Sciatic nerve (tissue), 2 donors: ENCODE results near the gene ATP7B. TPM values are rescaled to one million over a fixed set of nuclear protein-coding genes. Genes with fewer than 3 reads are reported as not detected.

Source experiments
- ATAC-seq: fragments of 200-7000 bp; cut with Tn5 transposase; one replicate; pipeline ENCODE4 v1.9.1; 2020; ENCODE audit warnings: mild to moderate bottlenecking, moderate library complexity
- DNase-seq: peaks from one replicate; pipeline ENCODE4 v3.0.0-alpha.2; 2020; ENCODE audit warnings: low spot score
- intact Hi-C: fragments of 100-400 bp; cut with DNase I; formaldehyde crosslinking; loops from one replicate; pipeline ENCODE4 v1.14.2; 2022
- total RNA-seq: library from RNA; stranded (reverse); fragmentation: NEBNext Ultra II Directional; extraction: Animal tissue kit (Norgen Biotek cat#: 25700); gene quantifications from one replicate; pipeline ENCODE4 v1.2.1, GENCODE V29; 2021
- donor health status: DM: no; HTN: no; CAD: no.
- donor health status: DM: no; HTN: no; CAD: no.

Gene ATP7B
- total RNA-seq, 1 donor from 2014 or later = 11.5 TPM

DNA sequence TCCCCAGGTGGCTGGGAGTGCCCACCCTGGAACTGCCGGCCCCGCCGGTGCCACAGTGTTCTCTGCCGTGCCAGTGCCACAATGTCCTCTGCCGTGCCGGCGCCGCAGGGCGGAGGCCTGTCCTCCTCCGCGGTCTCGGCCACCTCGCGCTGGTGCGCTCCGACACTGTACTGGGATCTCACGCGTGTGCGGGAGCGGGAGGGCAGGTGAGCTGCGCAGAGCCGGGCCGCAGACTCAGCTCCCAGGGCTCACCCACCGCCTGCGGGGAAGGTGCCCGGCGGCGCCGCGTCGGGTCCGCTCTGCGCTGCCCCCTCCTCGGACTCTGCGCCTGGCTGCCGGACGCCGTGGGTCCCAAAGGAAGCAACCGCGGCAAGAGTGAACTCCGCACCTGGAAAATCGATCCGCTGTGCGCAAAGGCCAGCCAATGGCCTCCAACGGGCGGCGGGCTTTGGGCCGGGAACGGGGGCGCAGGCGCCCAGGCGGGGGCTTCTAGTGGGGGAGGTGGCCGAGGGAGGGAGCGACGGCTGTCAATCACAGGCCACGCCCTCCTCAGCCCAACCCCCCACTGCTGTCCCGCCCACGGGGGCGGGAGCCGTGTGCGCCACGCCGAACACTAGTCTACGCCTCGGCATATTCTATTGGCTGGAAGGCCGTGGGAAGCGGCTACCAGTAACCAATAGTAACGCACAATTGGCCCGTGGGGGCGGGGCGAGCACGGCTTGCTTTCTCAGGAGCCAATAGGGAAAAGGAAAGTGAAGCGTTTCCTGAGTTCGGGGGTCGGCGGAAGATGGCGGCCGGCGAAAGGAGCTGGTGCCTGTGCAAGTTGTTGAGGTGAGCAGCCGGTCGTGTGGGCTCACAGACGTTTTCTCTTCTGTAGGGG lies 622 bp upstream of the ATP7B start, which contains the start of gene ALG11:
Gene ALG11 (plus strand): TSS at position 767 of the 880 bp plus-strand sequence. CDS start 21 bp downstream, at position 788.
- intact Hi-C loops = loop anchor here (10.0 kb wide), 1 partner anchor 113 kb away; the partner anchor contains the start of gene NEK5
- DNase-seq (peak; percentile 100), ATAC-seq (peak; percentile 100)

DNA sequence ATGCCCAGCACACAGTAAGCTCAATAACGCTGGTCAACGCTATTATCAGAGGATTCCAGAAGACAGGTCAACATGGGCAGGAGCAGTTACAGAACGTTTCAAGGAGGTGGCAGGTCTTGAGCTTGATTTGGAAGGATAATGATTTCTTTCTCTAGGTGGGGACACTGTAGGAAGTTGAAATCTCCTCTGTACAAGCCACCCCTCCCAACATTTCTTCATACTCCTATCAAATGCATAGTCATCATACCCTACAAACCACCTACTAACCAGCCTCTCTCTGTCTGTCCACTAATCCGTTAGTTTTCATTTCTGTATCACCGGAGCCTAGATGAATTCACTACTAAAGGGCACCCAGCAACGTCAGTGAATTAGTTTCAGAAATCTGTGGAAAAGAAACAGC lies 1.3 kb downstream of the ATP7B start:
- DNase-seq (no peak), ATAC-seq (no peak)
- intact Hi-C loops = loop anchor here (10.0 kb wide), 1 partner anchor 115 kb away; the partner anchor contains the start of gene NEK5

DNA sequence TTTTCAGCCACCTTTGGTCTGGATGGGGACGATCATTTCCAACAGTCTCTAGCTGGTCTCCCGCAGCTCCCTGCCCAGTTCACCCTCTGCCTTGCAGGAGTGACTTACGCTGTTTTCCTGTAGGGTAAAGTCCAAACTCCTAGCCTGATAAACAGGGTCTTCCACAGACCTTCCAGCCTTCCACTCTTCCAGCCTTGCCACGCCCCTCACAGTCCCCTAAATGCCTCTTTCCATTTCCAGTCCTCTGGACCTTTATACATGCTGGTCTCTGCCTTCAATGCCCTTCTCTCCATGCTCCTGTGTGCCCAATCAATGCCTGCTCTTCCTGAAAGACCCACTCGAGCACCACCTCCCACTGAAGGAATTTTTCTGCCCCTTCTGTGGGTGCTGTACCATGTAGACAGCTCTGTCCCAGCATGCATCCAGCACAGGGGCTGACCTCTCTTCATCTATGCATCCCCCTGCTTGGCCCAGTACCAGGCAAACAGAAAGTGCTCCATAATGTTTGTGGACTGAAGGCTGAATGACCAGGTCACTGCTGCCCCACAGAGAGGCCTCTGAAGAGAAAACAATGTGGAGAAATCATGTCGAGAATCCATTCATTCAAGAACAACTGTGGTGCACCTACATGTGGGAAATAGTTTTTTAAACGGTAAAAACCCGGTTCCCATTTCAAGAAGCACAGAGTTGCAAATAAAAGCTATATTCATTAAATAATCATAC lies 4.6 kb downstream of the ATP7B start:
- no peak for ATAC-seq
- DNase-seq = no peak
- intact Hi-C loops = no loop called here

DNA sequence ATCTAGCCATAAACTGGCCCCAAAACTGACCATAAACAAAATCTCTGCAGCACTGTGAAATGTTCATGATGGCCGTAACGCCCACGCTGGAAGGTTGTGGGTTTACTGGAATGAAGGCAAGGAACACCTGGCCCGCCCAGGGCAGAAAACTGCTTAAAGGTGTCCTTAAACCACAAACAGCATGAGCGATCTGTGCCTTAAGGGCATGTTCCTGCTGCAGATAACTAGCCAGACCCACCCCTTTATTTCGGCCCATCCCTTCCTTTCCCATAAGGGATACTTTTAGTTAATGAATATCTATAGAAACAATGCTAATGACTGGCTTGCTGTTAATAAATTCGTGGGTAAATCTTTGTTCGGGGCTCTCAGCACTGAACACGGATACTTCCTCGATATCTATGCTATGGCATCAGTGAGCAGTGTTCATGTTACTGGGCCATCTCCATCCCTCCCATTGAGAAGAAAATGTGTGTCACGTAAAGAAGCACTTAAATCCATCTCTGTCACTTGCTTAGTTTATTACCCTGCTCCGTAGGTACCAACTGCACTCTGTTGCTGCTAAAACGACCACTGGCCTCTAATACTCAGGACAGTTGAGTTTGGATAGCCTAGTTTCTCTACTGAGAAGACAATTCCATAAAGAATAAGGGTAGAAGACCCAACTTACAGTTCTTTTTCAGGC lies 5.3 kb downstream of the ATP7B start:
- intact Hi-C loops = no loop called here
- ATAC-seq = no peak

DNA sequence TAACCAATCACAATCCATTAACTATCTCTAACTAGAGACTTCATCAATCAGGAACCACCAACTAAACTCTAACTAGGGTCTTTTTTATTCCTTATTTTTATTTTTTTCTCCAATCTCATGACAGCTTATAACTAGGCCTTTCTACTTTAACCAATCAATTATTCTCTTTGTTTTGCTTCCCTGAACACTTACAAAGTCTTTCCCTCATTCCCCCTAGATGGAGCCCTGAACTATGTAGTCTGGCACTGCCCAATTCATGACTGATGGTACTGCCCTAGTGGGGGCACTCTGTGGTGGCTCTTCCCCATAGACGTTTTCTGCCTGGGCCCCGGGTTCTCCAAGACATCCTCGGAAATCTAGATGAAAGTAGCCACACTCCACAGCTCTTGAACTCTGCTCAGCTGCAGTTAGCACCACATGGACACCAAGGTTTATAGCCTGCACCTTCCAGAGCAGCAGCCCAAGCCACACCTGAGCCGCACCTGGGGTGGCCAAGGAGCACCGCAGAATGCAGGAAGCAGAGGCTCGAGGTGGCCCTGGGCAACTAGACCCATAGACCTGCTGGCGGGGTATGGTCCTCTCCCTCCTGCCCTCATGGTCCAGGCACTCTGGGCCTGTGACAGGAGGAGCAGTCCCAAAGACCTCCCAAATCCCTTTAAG lies 6.6 kb downstream of the ATP7B start:
- no peak for ATAC-seq
- intact Hi-C loops = no loop called here
- DNase-seq = no peak

More for the DNA sequence above, 5.3 kb downstream of the ATP7B start:
- DNase-seq = no peak

DNA sequence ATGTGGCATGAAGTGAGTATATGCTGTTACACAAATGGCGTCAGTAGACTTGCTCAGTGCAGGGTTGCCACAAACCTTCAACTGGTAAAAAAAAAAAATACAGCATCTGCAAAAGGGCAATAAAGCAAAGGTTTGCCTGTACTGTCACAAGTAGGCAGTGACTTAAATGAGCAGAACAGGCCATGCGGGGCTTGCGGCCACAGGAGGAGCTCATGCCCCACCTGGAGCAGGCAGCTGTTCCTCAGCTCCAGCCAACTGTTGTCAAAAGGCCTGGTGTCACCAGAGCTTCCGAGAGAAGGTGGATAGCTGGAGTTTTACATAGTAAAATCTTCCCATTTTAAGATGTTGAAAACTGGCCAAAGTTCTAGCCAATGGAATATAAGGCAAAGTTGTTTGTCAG lies 7.7 kb downstream of the ATP7B start:
- intact Hi-C loops = no loop called here
- ATAC-seq = no peak
- DNase-seq = no peak

DNA sequence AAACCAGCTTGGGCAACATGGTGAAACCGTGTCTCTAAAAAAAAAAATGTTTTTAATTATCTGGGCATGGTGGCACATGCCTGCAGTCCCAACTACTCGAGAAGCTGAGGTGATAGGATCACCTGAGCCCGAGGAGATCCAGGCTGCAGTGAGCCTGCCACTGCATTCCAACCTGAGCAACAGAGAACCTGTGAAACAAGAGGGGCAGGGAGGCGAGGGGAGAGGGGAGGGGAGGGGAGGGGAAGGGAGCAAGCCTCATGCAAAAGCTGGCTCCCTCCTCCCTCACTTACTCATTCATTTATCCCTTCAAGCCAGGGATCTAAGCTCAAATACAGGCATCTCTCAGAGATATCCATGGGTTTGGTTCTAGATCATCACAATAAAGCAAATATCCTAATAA lies 8.9 kb downstream of the ATP7B start:
- ATAC-seq (no peak), DNase-seq (no peak)
- intact Hi-C loops = no loop called here

DNA sequence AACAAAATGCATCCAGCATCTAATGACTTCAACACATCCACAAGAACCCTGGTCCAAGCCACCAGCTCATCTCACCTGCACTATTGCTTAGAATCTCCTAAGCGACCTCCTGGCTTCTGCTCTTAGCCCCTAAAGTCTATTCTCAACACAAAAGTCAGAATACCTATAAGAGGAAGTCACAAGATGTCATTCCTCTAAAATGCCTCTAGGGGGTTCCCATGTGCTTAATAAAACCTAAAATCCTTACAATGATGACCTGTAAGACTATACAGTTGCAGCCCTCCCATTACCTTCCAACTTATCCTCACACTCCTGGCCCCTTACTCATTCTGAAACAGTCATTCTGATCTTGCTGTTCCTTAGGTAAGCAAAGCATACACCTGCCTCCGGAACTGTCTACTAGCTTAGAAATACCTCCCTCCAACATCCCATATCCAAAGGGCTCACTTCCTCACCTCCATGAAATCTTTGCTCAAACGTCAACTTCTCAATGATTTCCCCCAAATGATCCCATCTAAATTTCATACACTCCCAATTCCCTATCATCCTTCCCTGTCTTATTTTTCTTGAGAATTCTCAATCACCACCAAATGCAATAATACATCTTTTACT lies 10.0 kb downstream of the ATP7B start:
- no peak for DNase-seq
- intact Hi-C loops = no loop called here
- ATAC-seq = peak; percentile 44

DNA sequence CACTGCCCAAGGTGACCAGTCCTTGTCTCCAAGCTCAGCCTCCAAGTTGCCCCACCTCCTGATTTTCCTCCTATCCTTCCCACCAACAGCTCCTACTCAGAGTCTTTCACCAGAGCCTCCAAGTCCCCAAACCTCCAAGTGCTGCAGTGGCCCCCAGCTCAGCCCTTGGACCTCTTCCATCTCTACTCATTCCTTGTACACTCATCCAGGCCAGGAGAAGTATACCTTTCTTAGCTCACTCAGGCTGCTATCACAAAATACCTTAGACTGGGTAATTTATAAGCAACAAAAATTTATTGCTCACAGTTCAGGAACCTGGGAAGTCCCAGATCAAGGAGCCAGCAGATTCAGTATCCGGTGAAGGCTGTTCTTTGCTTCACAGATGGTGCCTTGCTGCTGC lies 11.3 kb downstream of the ATP7B start:
- intact Hi-C loops = no loop called here
- DNase-seq = no peak
- ATAC-seq = no peak

DNA sequence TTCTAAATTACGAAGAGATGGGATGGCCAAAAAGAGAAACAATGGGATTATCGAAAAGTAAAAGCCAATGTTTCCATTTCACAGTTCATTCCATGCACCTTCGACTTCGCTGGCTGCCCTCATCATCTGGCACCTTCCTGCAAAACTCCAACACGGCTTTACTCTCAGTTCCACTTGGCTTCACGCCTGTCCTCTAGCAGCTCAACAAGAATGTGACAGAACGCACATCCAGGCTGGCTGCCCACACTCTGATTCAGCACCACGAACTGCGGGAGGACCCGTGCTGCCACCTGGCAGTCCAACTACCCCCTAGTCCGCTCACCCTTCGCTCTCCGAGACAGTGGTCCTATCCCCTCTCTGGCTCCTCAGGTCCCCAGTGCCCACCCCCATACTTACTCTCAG lies 11.7 kb downstream of the ATP7B start:
- intact Hi-C loops = no loop called here
- DNase-seq (no peak), ATAC-seq (no peak)

DNA sequence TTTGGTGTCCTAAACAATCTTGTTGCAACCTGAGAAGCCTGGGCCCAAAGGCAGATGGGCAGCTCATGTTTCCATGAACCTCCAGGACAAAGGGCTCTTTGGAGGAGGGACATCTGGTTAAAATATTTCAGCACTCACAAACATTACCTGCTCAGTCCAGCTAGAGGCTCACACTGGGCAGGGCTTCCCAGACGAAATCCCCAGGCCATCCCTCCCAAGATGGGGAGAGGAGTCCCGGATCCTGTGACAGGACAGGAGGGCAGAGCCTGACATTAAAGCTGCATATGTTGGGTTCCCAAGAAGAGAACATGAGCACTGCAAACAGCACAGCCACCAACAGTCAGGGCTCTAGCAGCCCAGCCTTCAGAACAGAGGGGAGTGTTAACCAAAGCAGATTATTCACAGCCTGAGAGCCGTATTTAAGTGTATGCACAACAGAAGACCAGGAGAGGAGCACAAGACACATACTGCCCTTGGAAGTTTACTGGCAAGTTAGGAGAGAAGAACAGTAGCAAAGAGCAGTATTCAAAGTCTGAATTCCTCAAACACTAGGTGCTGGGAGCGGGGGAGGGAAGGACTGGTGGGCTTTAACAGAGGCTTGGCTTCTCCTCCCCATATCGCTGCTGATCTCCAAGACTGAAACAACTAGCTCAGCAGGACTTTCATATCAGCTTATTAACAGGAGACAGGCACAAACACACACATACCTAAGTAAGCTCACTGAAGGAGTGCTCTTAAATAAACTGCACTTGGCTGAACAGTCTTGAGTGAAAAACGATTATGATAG lies 12.3 kb downstream of the ATP7B start:
- DNase-seq (no peak), ATAC-seq (no peak)
- intact Hi-C loops = no loop called here

DNA sequence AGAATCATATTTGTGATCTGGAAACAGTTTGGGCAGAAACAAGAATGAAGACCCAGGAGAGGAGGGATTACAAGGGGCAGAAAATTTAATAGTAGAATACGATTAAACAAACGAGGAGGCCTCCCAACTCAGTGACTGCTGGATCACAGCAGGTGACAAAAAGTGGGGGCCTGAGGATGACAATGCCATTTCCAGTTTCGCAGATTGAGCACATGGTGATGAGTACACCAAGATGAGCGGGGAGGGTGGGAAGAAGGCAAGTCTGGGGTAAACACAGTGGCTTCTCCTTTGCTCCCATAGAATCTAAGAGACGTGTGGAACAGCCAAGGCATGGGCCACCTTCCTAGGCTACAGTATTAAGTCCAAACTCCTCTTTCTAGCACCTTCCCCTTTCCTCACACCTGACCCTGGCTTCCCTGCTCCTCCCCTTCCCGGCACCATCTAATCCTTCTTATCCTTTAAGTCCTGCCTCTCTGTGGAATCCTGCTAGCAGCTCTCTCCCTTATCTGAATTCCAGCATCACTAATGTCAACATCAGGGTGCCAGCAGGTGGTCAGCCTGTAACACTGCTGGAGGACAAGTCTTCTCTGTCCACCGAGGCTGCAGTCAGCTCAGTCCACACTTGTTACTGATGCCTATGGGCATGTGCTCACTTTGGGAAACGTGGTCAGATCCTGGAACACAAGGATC lies 13.5 kb downstream of the ATP7B start:
- no peak for DNase-seq
- ATAC-seq = no peak
- intact Hi-C loops = no loop called here

DNA sequence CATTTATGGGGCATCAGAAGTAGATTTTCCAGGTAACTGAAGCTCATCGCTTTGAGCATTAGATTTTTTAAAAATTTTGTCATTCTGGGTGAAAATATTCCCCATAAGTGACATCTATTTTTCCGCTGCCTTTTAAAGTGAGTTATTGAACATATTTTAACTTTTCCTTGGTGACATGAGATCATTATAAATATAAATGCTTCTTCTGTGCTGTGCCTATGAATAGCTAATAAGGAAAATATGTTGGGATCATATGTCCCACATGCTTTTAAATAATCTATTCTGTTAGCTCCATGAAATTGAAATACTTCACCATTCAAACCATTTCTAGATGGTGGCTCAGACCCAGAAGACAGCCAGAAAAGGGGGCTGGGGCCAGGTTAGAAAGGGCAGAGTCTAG lies 14.1 kb downstream of the ATP7B start:
- DNase-seq (no peak), ATAC-seq (no peak)
- intact Hi-C loops = no loop called here

DNA sequence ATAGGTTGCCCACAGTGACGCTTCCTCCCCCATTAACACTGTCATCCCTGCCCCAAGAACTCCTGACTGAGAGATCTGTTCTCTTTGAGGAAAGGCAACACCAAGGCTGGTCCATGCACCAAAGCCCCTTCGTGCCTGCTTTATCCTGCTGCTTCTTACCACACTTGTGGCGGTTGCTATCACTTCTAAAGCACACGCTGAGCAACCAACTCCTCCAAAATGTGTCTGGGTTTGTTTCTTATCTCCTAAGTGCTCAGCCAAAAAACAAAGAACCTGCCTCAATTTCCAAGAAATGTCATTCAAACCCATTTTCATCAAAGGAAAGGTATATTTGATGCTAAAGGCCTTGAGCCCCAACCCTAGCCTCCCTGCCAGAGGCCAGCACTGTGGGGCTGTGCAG lies 14.6 kb downstream of the ATP7B start:
- ATAC-seq (no peak), DNase-seq (no peak)
- intact Hi-C loops = no loop called here

DNA sequence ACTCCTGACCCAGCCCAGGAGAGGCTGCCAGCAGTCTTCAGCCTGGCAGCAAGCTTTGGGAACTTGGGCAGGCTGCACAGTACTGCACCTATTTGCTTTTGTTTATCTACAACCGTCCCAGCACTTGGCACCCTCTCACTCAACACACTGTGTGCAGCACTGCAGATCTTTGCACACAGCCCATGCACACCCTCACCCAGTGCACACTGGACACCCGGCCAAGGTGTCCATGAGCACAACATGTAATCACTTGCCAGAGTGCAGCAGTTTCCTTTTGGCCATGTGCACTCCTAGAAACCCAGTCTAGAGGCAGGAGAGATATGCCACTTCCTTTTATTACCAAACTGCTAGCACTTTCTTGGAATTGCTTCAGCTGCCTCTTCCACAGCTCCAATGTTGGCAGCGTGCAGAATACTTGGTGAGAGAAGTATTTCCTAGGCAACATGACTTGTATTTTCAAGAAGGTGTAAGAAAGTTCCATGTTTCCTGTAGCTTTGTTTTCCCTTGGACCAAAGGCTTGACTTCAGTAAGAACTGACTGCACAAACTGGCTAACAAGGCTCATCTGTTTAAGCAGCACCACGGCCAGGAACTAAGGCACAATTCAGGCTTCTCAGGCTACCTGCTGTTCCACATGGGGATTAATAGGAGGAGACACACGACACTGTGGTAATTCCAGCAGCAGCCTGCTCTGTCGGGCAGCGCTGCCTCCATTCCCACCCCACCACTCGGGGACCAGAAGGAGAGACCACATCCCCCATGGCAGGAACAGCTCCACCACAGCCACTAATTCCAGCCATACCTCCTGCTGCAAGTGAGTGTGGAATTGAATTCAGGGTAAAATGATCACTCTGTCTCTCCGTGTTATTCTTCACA lies 15.3 kb downstream of the ATP7B start:
- intact Hi-C loops = no loop called here
- no peak for DNase-seq
- peak; percentile 63 for ATAC-seq

DNA sequence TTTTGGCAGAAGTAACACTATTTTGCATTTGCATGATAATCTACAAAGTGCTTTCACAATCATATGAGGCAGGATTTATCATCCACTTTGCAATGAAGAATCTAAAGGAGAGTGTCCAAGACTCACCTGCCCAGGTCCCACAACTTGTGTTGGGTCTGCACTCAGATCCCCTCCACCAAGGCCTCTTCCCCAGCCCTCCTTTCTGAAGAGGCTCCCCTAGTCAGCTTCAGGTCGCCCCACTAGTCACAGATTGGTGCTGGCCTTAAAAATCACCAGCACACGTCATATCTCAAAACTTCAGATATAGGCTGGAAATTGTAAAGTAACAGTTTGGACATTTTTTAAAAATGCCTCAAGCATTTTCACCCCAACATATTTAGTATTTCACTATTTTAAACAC lies 17.5 kb downstream of the ATP7B start:
- DNase-seq (no peak), ATAC-seq (no peak)
- intact Hi-C loops = no loop called here
